HL-60 (cell line): ENCODE results near the gene NEAT1.

Experiments
- CTCF ChIP-seq: IDR thresholded peaks from one replicate; pipeline ENCODE4 v1.5.1; 2011; ENCODE audit warnings: low read length, control low read depth, inconsistent platforms; ENCODE audit not compliant: insufficient read depth
- GABPA ChIP-seq: IDR thresholded peaks from 2 replicates; pipeline ENCODE4 v1.6.1; 2012; ENCODE audit warnings: low read depth
- POLR2AphosphoS5 ChIP-seq: IDR thresholded peaks from 2 replicates; pipeline ENCODE4 v1.6.1; 2012; ENCODE audit warnings: low read depth
- REST ChIP-seq: IDR thresholded peaks from 2 replicates; pipeline ENCODE4 v1.6.1; 2012; ENCODE audit warnings: low read depth; ENCODE audit not compliant: insufficient replicate concordance
- SPI1 ChIP-seq: IDR thresholded peaks from 2 replicates; pipeline ENCODE4 v1.6.1; 2012; ENCODE audit warnings: low read depth, mild to moderate bottlenecking, borderline replicate concordance

GRCh38 chr11:65454311-65454695 is 31.7 kb downstream of the NEAT1 start:
- TF ChIP-seq REST (no peak), CTCF (no peak), POLR2AphosphoS5 (no peak), GABPA (no peak), SPI1 (no peak)
